Neuronal stem cell (in vitro differentiated cells): ENCODE results near the gene ABCA7.

Experiments used
- DNase-seq: peaks from one replicate; pipeline ENCODE4 v3.0.0-alpha.2; 2013; ENCODE audit warnings: low spot score
- H2AFZ ChIP-seq: one replicate; pipeline ENCODE4 v1.6.1; 2013; ENCODE audit warnings: mild to moderate bottlenecking, low read length, inconsistent platforms
- H2AK5ac ChIP-seq: 2 replicates; pipeline ENCODE4 v1.6.1; 2013; ENCODE audit warnings: low read depth, mild to moderate bottlenecking, inconsistent platforms, low read length, moderate library complexity, mixed read lengths
- H2BK120ac ChIP-seq: 2 replicates; pipeline ENCODE4 v1.6.1; 2013; ENCODE audit warnings: low read depth, mild to moderate bottlenecking, inconsistent platforms, low read length, moderate library complexity, mixed read lengths
- H2BK12ac ChIP-seq: one replicate; pipeline ENCODE4 v1.6.1; 2013; ENCODE audit warnings: low read length, inconsistent platforms
- H2BK15ac ChIP-seq: 2 replicates; pipeline ENCODE4 v1.6.1; 2013; ENCODE audit warnings: mild to moderate bottlenecking, low read length, inconsistent platforms, mixed read lengths
- H2BK5ac ChIP-seq: one replicate; pipeline ENCODE4 v1.6.1; 2013; ENCODE audit warnings: inconsistent platforms, mild to moderate bottlenecking, low read length, moderate library complexity
- H3K14ac ChIP-seq: one replicate; pipeline ENCODE4 v1.6.1; 2013; ENCODE audit warnings: low read length, inconsistent platforms
- H3K18ac ChIP-seq: 2 replicates; pipeline ENCODE4 v1.6.1; 2013; ENCODE audit warnings: low read length, inconsistent platforms
- H3K23ac ChIP-seq: 2 replicates; pipeline ENCODE4 v1.6.1; 2013; ENCODE audit warnings: low read depth, mild to moderate bottlenecking, mixed read lengths, low read length, inconsistent platforms; ENCODE audit not compliant: poor library complexity
- H3K27ac ChIP-seq: replicated peaks from 3 replicates; pipeline ENCODE4 v1.5.1; 2013; ENCODE audit warnings: low read length, inconsistent platforms
- H3K27me3 ChIP-seq, 3 experiments: 2 replicates each; pipeline ENCODE4 v1.6.1; 2013; ENCODE audit warnings: low read length in 3 of 3, mild to moderate bottlenecking in 2 of 3, inconsistent platforms in 1 of 3, low read depth in 1 of 3, mixed read lengths in 1 of 3, moderate library complexity in 1 of 3; ENCODE audit not compliant: control insufficient read depth in 3 of 3, insufficient read depth in 3 of 3
- H3K36me3 ChIP-seq, 2 donors: replicated peaks in 1 of 2; 2 replicates each; pipeline ENCODE4 v1.6.1; 2013; ENCODE audit warnings: low read length in 2 of 2; ENCODE audit not compliant: control insufficient read depth in 2 of 2, insufficient read depth in 2 of 2
- H3K4ac ChIP-seq: 2 replicates; pipeline ENCODE4 v1.6.1; 2013; ENCODE audit warnings: inconsistent platforms, mild to moderate bottlenecking, low read length, moderate library complexity
- H3K4me1 ChIP-seq, 2 donors: 1 replicate in 1 of 2; 2 replicates in 1 of 2; pipeline ENCODE4 v1.6.1; 2013; ENCODE audit warnings: low read length in 2 of 2, low read depth in 1 of 2; ENCODE audit not compliant: control insufficient read depth in 2 of 2, insufficient read depth in 1 of 2
- H3K4me2 ChIP-seq: one replicate; pipeline ENCODE4 v1.6.1; 2013; ENCODE audit warnings: mild to moderate bottlenecking, low read length, inconsistent platforms; ENCODE audit not compliant: insufficient read depth, poor library complexity, severe bottlenecking
- H3K4me3 ChIP-seq, 2 donors: 2 replicates each; pipeline ENCODE4 v1.5.1; 2013; ENCODE audit warnings: low read length in 2 of 2, mild to moderate bottlenecking in 2 of 2, inconsistent platforms in 1 of 2, moderate library complexity in 1 of 2
- H3K79me1 ChIP-seq: one replicate; pipeline ENCODE4 v1.6.1; 2013; ENCODE audit warnings: low read depth, mild to moderate bottlenecking, inconsistent platforms, low read length, moderate library complexity
- H3K9ac ChIP-seq: one replicate; pipeline ENCODE4 v1.6.1; 2013; ENCODE audit warnings: mild to moderate bottlenecking, low read depth, low read length, inconsistent platforms; ENCODE audit not compliant: poor library complexity
- H3K9me3 ChIP-seq, 2 donors: replicated peaks in 1 of 2; 2 replicates each; pipeline versions ENCODE3 to v1.6.1; 2013; ENCODE audit warnings: low read length in 2 of 2, mild to moderate bottlenecking in 2 of 2, inconsistent platforms in 1 of 2, low read depth in 1 of 2, mixed read lengths in 1 of 2, moderate library complexity in 1 of 2; ENCODE audit not compliant: control insufficient read depth in 2 of 2, insufficient read depth in 1 of 2
- H4K8ac ChIP-seq: one replicate; pipeline ENCODE4 v1.6.1; 2013; ENCODE audit warnings: low read depth, mild to moderate bottlenecking, inconsistent platforms, low read length, moderate library complexity
- H4K91ac ChIP-seq: one replicate; pipeline ENCODE4 v1.6.1; 2013; ENCODE audit warnings: low read length, low read depth, mild to moderate bottlenecking, inconsistent platforms; ENCODE audit not compliant: poor library complexity
- WGBS, 2 donors: extraction: QIAGEN DNeasy Blood & Tissue Kit; methylation state at CpG; one replicate each; pipeline ENCODE4 v1.1.7; 2013; ENCODE audit warnings: missing lambda C conversion rate in 2 of 2, mixed read lengths in 1 of 2; ENCODE audit not compliant: insufficient read length in 2 of 2, insufficient replicate concordance in 1 of 2; ENCODE audit errors: extremely low coverage in 2 of 2; 5-methylcytosine and 5-hydroxymethylcytosine counted together

Gene ABCA7

GRCh38 chr19:1017906-1018305 is 22.0 kb upstream of the ABCA7 start:
- no peak overlapping the region for H2BK120ac ChIP-seq
- no peak overlapping the region for H3K4ac ChIP-seq

GRCh38 chr19:1018393-1018792 is 21.5 kb upstream of the ABCA7 start:
- Histone ChIP-seq H4K8ac (no peak overlapping the region), H3K36me3 (peaks cover 6 to 27% of the 10 kb centered on the region in 2 donors)
- WGBS, 2 donors: no CpG with 5 or more reads among the region's 5 CpGs

More at GRCh38 chr19:1017906-1018305, 22.0 kb upstream of the ABCA7 start:
- peak overlapping the region in 1 of 2 donors; percentile 0 for H3K4me3 ChIP-seq
- H2AFZ ChIP-seq: no peak overlapping the region
- no peak overlapping the region for H2AK5ac ChIP-seq
- H3K18ac ChIP-seq: no peak overlapping the region
- H3K9ac ChIP-seq: no peak overlapping the region
- peaks cover 59% of the 10 kb centered on the region for H3K79me1 ChIP-seq
- H2BK12ac ChIP-seq: no peak overlapping the region
- H3K27ac ChIP-seq: no peak overlapping the region
- no peaks in the 10 kb centered on the region for H3K27me3 ChIP-seq
- no peak overlapping the region for H4K91ac ChIP-seq
- H3K14ac ChIP-seq: no peak overlapping the region
- no peak overlapping the region for H4K8ac ChIP-seq
- H3K4me2 ChIP-seq: no peak overlapping the region
- no peaks in the 10 kb centered on the region for H3K9me3 ChIP-seq
- DNase-seq: no peak
- no peak overlapping the region for H2BK5ac ChIP-seq
- WGBS, 2 donors: no CpG with 5 or more reads among the region's 9 CpGs
- H3K36me3 ChIP-seq: peaks cover 11 to 32% of the 10 kb centered on the region in 2 donors
- peak overlapping the region; percentile 43 for H3K23ac ChIP-seq
- peaks cover 24 to 37% of the 10 kb centered on the region in 2 donors for H3K4me1 ChIP-seq
- no peak overlapping the region for H2BK15ac ChIP-seq

GRCh38 chr19:1018932-1019615 is 20.8 kb upstream of the ABCA7 start:
- Histone ChIP-seq H3K9ac (peak overlapping the region; percentile 98), H3K27me3 (no peaks in the 10 kb centered on the region), H3K36me3 (peaks cover 2 to 20% of the 10 kb centered on the region in 2 donors), H3K23ac (peak overlapping the region; percentile 94), H2AK5ac (no peak overlapping the region), H4K91ac (no peak overlapping the region), H2BK15ac (no peak overlapping the region), H3K4me3 (peak overlapping the region; percentile 27 to 98), H2BK5ac (peak overlapping the region; percentile 0), H3K79me1 (peaks cover 51% of the 10 kb centered on the region), H3K4ac (no peak overlapping the region), H3K18ac (no peak overlapping the region), H2AFZ (no peak overlapping the region), H3K9me3 (no peaks in the 10 kb centered on the region), H3K4me1 (peaks cover 24 to 37% of the 10 kb centered on the region in 2 donors), H3K27ac (no peak overlapping the region), H2BK120ac (no peak overlapping the region), H4K8ac (peak overlapping the region; percentile 17), H2BK12ac (no peak overlapping the region), H3K4me2 (peak overlapping the region; percentile 75), H3K14ac (no peak overlapping the region)
- WGBS, 2 donors: no CpG with 5 or more reads among the region's 17 CpGs
- DNase-seq: no peak

More at GRCh38 chr19:1018393-1018792, 21.5 kb upstream of the ABCA7 start:
- peaks cover 55% of the 10 kb centered on the region for H3K79me1 ChIP-seq
- no peak for DNase-seq
- H3K9me3 ChIP-seq: no peaks in the 10 kb centered on the region
- peaks cover 24 to 37% of the 10 kb centered on the region in 2 donors for H3K4me1 ChIP-seq
- H2BK12ac ChIP-seq: no peak overlapping the region
- H2AFZ ChIP-seq: no peak overlapping the region
- no peak overlapping the region for H3K14ac ChIP-seq
- no peak overlapping the region for H3K18ac ChIP-seq
- no peak overlapping the region for H2BK120ac ChIP-seq
- peak overlapping the region in 1 of 2 donors; percentile 0 for H3K4me3 ChIP-seq
- no peak overlapping the region for H4K91ac ChIP-seq
- no peak overlapping the region for H3K27ac ChIP-seq
- H3K27me3 ChIP-seq: no peaks in the 10 kb centered on the region
- H3K23ac ChIP-seq: no peak overlapping the region
- H3K4me2 ChIP-seq: no peak overlapping the region
- no peak overlapping the region for H3K9ac ChIP-seq
- H2AK5ac ChIP-seq: no peak overlapping the region
- H3K4ac ChIP-seq: no peak overlapping the region
- no peak overlapping the region for H2BK15ac ChIP-seq
- H2BK5ac ChIP-seq: no peak overlapping the region

- Histone ChIP-seq H2AFZ (no peak overlapping the region), H2BK120ac (peak overlapping the region; percentile 61), H3K9ac (peak overlapping the region; percentile 98), H3K4ac (no peak overlapping the region), H4K91ac (peak overlapping the region; percentile 92), H3K4me1 (peaks cover 24 to 37% of the 10 kb centered on the region in 2 donors), H2AK5ac (peak overlapping the region; percentile 41), H3K18ac (peak overlapping the region; percentile 64), H3K27ac (no peak overlapping the region), H3K36me3 (peaks cover 0 to 15% of the 10 kb centered on the region in 2 donors), H3K79me1 (peaks cover 47% of the 10 kb centered on the region), H2BK5ac (peak overlapping the region; percentile 0), H4K8ac (peak overlapping the region; percentile 17), H3K27me3 (no peaks in the 10 kb centered on the region), H2BK15ac (no peak overlapping the region), H2BK12ac (no peak overlapping the region), H3K9me3 (no peaks in the 10 kb centered on the region), H3K23ac (peak overlapping the region; percentile 94), H3K4me2 (peak overlapping the region; percentile 75), H3K14ac (no peak overlapping the region), H3K4me3 (peak overlapping the region; percentile 88 to 98)
- no CpG with 5 or more reads among the region's 18 CpGs for WGBS, 2 donors
- DNase-seq: no peak
These were observed 20.3 kb upstream of the ABCA7 start for GRCh38 chr19:1019616-1019961.
